Epidermal melanocyte (primary cell): ENCODE measurements around the gene NOC4L.
"Not testable (repeated sequence)": the region's sequence is repeated elsewhere in the genome, so short reads cannot be mapped to it uniquely, and the experiment has no call there.

Source experiments
- DNase-seq: peaks from one replicate; pipeline ENCODE4 v3.0.0; 2011; ENCODE audit warnings: low spot score; ENCODE audit not compliant: insufficient read length

NOC4L gene

DNA sequence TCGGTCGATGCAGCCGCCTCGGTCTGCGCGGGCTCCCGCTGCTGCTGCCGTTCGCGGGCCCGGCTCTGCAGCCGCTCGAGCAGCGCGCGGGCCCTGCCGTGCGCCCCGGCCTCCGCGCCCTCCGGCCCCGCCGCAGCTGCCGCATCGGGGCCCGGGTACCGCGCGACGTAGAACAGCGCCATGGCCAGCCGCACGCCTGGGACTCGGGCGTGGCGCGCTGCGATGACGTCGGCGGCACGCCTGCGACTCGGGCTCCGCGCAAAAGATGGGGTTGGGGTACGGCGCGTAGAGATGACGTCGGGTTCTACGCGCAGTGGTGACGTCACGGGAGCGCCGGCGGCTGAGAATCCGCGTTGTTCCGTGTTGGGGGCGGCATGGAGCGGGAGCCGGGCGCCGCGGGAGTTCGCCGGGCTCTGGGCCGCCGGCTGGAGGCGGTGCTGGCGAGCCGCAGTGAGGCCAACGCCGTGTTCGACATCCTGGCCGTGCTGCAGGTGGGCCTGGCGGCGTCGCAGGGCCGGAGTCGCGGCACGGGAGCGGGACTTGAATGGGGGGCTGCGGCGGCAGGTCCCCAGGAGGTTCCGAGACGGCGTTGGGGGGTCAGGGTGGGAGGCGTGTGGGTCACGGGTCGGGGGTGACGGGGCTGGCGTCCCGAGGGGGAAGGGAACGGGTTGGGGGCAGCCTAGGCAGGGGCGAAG, at the start of gene NOC4L, which contains the start of gene DDX51:
NOC4L (plus strand) TSS at position 343 of the 695 bp plus-strand sequence; CDS start at position 375, 32 bp downstream.
DDX51 (minus strand) TSS at position 205 of the 695 bp plus-strand sequence; CDS start at position 182, 23 bp downstream.
- DNase-seq: peak; percentile 100

DNA sequence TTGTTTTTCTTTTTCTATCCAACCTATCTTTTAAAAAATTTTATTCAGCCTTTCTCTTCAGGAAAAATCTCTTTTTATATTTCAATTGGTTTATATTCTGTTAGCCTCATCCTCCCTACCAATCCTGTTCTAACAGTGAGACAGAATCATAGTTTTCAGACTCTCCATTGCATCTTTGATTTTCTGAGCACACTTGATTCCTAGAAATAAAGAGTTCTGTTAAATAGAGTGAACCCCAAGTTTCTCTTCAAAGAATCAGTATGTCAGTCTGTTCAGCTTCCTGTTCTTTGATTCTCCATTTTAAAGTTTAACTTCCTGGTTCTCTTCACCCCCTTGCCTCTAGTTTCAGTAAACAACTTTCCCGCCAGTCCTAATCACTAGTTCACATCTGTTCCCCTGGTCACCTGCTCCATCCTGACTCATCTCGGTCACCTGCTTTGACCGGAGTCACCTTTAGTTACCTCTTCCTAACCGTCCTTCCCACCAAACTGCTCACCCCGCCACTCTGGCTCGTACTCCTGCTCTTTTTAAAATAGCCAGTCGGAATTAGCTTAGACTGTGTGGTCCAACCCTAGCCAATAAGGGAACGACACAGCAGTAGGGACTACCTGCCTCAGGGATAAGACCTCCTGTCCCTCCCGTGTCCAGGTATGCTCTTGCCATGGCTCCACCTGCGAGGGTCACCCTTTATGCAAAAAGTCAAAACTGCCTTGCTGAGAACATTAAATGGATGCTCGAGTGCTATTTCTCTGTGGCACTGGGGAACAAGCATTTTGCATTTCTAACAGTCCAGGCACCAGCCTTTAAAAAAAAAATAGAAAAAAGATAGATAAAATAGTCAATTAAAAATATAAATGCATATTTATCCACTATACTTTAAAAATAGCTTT, 48.5 kb upstream of the NOC4L start:
- no peak for DNase-seq

DNA sequence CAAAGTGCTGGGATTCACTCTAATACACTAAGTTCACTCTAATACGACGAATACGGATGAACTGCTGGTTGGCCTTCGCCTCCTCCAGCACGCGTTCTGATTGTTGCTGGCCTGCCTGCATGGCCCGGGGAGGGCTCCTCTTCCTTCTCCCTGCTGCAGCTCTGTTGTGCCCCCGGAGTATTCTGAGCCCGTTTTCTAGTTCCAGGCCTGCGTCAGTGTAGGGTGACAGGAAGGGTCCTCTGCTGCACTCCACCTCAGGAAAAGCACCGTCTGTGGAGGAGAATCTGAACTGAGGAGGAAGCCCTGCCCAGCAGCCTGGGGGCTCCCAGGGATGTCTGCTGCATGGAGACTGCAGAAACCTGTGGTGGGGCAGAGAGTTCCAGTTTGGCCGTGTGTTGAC, 44.5 kb upstream of the NOC4L start:
- no peak for DNase-seq

DNA sequence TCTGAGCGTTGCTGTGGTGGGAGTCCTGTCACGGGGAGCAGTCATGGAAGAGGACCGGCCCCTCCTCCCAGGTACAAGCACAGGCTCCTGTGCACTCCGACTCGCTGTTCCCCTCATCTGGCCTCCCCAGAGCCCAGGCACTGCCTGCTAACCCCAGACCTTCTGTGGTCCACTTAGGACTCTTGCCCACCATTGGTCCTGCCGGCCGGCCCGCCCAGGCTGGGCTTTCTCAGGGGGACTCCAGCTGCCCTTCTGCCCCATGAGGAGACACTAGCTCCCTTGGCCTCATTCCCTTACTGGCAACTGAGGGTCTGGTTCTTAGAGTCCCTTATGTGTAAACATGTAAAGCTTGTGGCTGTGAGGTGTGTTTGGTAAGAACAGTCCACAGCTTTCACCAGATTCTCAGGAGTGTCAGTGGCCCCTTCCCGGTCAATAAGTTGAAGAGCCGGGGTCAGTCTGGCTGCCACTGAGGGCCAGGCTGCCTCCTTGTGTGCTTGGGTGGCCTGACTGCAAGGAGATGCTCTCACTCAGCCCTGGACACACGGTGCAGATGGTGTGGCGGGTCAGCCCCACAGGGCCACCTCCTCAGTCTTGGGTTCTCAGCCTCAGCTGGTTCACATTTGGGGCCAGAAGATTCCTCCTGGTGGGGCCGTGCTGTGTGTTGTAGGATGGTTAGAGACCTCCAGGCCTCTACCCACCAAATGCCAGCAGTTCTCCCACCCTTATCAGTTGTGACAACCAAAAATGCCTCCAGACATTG, 43.8 kb upstream of the NOC4L start:
- DNase-seq: no peak

DNA sequence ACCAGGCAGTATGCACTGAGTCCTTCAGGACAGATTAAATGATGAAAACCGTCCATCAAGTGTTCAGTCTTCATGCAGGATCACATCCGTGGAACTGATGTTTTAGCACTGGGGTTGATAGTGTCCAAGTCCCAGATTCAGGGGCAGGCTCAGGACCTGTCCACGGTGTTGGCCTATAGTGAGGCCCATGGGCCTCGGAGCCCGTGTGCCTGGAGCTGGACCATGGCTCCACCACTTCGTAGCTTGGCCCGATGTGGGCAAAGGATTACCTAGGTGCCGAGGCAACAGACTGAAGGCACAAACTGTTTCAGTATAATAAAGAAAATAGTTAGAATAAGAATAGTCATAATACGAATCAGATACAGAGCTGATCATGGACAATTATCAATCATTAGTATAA, 42.0 kb upstream of the NOC4L start:
- DNase-seq: no peak

DNA sequence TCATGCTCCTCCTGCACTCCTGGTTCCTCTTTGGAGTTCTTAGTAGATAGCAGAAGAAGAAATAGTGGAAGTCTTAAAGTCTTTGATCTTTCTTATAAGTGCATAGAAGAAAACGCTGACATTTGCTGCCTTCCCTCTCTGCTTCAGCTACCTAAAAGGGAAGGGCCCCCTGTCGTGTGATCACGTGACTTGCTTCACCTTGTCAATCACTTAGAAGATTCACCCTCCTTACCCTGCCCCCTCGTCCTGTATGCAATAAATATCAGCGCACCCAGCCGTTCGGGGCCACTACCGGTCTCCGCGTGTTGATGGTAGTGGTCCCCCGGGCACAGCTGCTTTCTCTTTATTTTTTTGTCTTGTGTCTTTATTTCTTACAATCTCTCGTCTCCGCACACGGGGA, 41.2 kb upstream of the NOC4L start:
- DNase-seq: not testable (repeated sequence)

DNA sequence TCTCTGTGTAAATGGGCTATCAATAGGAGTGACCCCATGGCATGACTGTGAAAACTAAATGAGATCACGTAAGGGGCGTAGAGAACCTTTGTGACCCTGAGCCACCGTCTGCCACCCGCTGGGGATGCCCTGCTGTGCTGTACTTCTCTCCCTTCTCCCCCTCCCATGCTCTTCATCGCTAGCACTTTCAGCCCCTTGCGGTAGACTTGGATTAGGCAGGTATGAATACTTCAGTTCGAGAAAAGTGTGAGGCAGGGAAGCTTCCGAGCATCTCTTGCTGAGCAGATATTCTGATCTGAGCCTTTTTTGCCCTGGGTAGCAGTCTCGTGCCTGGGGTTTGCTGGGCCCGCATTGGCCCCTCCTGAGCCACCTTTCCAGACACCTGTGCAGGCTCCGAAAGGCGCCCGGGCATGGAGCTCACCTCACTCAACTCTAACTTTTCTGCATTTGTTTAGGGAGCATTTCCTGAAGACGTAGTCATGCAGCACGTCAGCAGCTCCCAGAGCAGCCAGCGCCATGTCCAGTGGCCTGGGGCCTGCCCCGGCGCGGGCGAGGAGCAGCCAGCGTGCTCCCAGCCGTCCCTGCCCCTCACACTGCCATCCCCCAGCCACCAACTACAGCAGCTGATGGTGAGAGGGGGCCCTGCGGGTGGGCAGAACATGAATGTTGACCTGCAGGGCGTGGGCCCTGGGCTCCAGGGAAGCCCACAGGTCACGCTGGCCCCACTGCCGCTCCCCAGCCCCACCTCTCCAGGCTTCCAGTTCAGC, 40.5 kb upstream of the NOC4L start:
- no peak for DNase-seq

DNA sequence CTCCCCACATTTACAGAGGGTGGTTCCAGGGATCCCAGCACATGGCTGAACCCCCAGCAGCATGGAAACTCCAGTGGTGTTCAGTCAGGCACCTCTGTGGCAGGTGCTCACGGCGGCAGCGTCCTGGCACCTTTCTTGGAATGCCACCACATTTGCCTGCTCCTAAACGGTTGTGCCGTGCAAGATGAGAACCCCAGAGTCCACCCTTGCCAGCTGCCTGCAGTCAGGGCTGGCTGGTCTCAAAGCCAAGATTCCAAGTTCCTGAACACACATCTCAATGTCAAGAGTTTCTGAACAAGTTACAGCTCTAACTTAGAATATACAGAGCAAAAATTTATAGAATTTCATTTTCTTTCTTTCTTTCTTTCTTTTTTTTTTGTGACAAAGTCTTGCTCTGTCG, 38.8 kb upstream of the NOC4L start:
- no peak for DNase-seq

DNA sequence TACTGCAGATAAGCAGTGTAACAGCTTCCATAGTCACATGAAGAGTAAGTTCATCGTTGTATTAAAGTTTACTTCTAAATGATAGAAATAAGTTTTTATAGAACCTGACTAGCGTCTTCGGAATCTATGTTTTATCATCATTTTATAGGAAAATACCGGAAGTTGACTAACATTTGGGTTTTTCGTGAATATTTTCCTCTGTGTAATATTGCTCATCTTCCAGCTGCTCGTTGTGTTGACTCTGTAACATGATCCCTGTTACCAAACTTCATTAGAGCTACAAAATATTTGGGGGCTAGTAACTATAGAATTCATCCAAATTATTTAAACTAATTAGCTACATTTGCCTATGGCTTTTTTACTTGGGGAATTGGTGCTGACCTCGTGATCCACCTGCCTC, 37.3 kb upstream of the NOC4L start:
- no peak for DNase-seq

DNA sequence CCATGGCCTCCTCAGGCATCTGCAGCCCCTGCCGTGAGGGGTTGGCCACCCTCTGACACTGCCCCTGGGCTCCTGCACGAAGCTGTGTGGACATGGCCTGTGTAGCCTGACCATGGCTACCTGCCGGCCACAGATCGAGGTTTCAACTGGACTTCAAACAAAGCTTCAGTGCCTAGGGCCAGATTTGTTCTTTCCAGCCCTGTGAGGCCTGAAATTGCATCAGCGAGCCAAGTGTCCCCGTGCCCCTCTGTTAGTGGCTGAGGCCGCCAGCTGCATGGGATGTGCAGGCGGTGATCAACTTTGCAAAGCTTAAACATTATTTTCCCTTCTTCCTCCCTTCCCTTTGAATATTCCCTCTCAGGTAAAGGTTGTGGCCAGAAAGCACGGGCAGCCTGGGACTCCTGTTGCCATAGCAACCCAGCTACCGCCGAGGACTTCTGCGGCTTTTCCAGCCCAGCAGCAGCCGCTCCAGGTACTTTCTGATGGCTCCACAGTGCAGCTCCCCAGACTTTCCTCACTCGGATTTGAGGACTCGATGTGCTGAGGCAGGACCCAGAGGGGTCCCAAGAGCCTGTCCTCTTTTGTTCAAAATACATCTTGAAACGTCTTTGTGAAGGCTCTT, 35.9 kb upstream of the NOC4L start:
- DNase-seq: no peak

DNA sequence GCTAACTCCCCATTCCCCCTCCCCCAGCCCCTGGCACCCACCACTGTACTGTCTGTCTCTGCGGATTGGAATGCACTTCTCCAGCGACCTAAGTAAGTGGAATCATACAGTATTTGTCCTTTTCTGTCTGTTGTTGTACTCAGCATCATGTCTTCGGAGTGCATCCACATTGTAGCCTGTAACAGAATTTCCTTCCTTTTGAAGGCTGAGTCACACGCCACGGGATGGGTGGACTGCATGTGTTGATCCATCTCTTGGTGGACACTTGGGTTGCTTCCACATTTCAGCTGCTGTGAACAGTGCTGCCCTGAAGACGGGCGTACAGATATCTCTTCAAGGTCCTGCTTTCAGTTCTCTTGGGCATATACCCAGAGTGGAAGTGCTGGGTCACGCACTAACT, 34.5 kb upstream of the NOC4L start:
- DNase-seq: no peak

DNA sequence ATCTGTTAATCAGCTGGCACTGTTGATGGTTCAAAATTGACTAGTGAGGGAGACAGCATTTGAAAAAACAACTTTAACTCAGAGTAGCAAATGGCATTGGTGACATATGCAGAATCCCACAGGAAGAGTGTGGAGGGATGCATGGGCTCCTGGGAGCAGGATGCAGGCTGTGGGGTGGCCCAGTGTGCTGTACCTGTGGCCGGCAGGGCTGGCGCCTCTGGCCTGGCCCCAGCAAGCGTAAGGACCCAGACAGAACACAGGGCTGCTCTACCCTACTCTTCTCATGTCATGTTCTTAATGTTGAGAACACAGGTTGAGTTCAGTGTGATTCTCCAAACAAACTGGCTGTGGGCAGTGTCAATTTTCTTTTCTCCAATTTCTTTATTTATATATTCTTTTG, 33.6 kb upstream of the NOC4L start:
- no peak for DNase-seq

DNA sequence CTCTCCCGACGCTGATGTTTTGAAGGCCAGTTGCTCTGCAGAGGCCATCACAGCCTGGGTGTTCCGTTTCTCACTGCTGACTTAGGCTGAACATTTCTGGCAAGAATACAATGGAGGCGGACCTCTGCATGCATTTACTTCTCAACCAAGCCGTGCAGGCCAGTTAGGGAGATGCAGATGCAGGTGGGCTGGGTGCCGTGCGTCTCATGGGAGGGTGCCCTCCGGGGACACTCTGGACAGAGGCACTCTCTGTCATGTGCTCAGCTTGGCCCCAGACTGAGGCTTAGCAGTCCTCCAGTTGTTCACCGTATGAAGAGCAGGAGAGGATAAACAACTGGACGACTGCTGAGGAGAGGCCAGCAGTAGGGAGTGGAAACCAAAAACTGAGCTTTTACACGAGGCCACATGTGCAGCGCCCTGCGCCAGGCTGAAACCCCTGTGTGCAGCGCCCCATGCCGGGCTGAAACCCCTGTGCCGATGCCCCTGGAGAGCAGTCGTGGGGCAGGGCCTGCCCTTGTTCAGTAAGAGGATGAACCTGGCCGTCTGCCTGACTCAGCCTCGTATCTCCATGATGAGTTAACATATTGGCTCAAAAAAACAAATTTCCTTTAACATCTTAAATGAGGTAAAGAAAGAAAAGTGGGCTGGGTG, 32.5 kb upstream of the NOC4L start:
- DNase-seq: no peak

DNA sequence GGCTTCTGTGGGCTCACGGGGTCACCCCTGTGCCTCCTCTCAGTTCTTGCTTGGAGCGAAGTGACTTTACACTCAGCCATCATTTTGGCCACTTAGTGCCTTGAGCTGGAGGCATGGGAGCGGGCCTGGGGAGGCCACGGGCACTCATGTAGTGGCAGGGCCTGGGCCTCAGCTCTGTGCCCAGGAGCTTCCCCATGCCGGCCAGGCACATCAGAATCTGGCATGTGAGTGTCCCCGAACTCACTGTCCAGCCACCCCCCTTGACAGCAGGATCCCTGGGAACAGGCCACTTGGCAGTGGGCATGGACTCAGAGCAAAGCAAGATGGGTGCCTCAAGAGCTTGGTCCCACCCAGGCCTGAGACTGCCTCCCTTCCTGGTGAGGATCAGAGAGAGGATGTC, 29.6 kb upstream of the NOC4L start:
- no peak for DNase-seq

DNA sequence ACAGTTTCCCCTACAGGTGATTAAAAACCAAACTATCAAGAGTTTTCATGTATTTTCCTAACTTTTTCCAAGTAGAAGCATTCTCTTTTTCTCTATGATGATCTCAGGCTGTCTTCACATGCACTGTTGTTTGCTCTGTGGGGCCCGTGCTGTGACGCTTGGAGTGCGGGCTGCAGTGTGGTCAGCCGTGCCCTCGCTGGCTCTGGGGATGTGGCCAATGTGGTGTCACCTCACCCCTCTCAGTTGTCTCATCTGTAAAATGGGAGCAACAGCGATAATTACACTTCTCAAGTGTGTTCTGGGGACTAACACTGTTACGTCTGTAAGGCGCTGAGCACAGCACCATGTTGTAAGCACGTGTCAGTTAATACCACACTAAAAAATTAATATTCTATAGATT, 28.8 kb upstream of the NOC4L start:
- DNase-seq: no peak

DNA sequence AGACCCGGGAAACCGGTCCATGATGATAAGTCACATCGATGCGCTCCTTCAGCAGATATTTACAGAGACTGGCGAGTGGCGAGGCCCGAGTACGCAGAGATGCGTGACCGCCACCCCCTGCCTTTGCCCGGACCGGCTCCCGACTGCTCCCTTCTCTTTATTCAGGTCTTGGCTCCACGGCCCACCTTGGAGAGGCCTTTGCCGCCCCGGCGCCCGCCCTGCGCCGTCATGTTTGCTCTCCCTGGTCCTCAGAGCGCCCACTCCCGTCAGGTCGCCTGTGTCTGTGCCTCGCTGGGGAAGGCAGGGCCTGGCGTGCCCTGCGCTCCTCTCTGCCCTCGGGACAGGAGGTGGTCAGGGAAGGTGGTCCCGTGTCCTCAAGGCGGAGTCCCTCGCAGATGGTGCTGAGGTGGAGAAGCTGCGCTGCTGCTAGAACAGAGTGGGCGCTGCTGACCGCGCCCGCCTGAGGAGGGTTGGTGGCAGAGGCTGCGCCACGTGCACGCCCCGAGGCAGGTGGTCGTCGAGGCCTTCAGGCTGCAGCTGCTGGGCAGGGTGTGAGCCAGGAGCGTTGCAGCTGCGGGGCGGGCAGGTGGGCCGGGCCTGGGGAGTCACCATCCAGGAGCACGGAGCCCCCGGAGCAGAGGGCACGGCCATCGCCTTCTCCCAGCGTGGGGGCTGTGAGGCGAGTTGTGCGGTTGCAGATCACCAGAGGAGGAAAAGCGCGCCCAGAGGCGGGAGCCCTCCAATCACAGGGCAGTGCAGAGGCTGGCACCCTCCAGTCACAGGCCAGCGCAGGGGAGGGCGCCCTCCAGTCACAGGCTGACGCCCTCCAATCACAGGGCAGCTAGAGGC, 27.3 kb upstream of the NOC4L start:
- DNase-seq: no peak

DNA sequence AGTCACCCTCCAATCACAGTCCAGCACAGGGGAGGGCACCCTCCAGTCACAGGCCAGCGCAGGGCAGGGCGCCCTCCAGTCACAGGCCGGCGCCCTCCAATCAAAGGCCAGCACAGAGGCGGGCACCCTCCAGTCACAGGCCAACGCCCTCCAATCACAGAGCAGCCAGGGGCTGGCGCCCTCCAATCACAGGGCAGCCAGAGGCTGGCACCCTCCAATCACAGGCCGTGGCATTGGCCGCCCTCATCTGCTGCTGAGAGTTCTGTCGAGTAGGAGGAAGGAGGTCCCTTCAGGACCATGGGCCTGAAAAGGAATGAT, 26.7 kb upstream of the NOC4L start:
- no peak for DNase-seq

DNA sequence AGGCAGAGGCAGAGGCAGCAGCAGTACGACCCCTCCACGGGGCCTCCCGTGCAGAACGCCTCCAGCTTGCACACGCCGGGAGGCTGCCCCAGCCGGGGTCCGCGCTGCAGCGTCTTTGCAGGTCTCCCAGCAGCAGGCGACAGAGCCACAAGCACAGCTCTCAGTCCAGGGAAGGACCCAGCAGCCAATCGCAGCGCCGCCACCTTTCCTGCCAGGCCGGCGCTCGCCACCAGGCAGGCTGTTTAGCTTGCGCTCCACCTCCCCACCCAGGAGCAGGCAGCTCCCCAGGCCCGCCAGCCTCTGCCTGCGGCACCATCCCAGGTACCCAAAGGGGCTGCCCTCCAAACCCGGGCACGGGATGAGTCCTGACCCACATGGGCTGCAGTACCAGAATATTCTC, 25.4 kb upstream of the NOC4L start:
- DNase-seq: no peak

DNA sequence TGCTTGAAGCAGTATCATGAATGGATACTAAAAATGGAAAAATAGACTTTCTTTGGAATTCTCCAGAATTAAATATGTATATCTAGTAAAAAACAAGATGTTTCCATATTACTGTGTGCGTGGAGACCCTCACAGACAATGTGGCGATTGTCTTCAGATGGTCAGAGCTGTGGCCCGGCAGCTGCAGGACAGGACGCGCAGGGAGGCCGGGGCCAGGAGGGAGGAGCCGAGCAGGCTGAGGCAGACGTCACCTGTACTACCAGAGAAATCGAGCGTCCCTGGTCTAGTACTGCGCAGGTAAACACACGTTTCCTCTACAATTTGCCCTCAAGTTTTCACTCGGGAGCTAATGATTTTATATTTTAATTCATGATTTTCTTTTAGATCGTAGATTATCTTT, 23.0 kb upstream of the NOC4L start:
- no peak for DNase-seq
